ENCODE measurements around the gene PLIN4. TPM values are rescaled to one million over a fixed set of nuclear protein-coding genes. Genes with fewer than 3 reads are reported as not detected.
A peak's percentile ranks its signal among the peaks of the same experiment; 100 is the strongest.
"Not testable (repeated sequence)": the region's sequence is repeated elsewhere in the genome, so short reads cannot be mapped to it uniquely, and the experiment has no call there.

The PLIN4 gene
- total RNA-seq (ENCODE audit: unreplicated experiment), result 0.27 TPM
- long read RNA-seq, partial matches to known transcripts, result 0 of 2 reads
- long read RNA-seq, other reads (novel, unspliced or antisense), result 2 of 2 reads

GRCh38 chr19:4518345-4519171 lies at the start of gene PLIN4:
Gene PLIN4, minus strand, starts transcription at chr19:4518486. Its CDS starts 214 bp downstream, at chr19:4518272.
- no peaks in the 10 kb centered on the region for H3K36me3 Mint-ChIP-seq (ENCODE audit: unreplicated experiment)
- H3K27me3 Mint-ChIP-seq (ENCODE audit: unreplicated experiment), result peaks cover 2% of the 10 kb centered on the region
- no peak within 1 kb of the TSS for H3K4me3 Mint-ChIP-seq (ENCODE audit: unreplicated experiment)
- no peak for TF ChIP-seq CTCF (IDR thresholded peaks at IDR 0.05; ENCODE audit: partially characterized antibody, unreplicated experiment)
- DNase-seq, result no peak
- H3K9me3 Mint-ChIP-seq (ENCODE audit: unreplicated experiment), result peaks cover 3% of the 10 kb centered on the region
- H3K27ac Mint-ChIP-seq (ENCODE audit: unreplicated experiment), result no peak within 1 kb of the TSS
- H3K4me1 Mint-ChIP-seq (ENCODE audit: low read depth, unreplicated experiment), result no peaks in the 10 kb centered on the region

GRCh38 chr19:4567584-4568071 lies 49.3 kb upstream of the PLIN4 start:
- Mint-ChIP-seq H3K4me3 (ENCODE audit: unreplicated experiment) (peak overlapping the region; percentile 36), H3K36me3 (ENCODE audit: unreplicated experiment) (peaks cover 6% of the 10 kb centered on the region), H3K4me1 (ENCODE audit: low read depth, unreplicated experiment) (peaks cover 19% of the 10 kb centered on the region), H3K27me3 (ENCODE audit: unreplicated experiment) (peaks cover 18% of the 10 kb centered on the region), H3K27ac (ENCODE audit: unreplicated experiment) (peak overlapping the region; percentile 70), H3K9me3 (ENCODE audit: unreplicated experiment) (peaks cover 21% of the 10 kb centered on the region)
- TF ChIP-seq CTCF (IDR thresholded peaks at IDR 0.05; ENCODE audit: partially characterized antibody, unreplicated experiment), result peak; percentile 95
- DNase-seq, result peak; percentile 91

- Mint-ChIP-seq H3K36me3 (ENCODE audit: unreplicated experiment) (peaks cover 6% of the 10 kb centered on the region), H3K9me3 (ENCODE audit: unreplicated experiment) (peaks cover 19% of the 10 kb centered on the region), H3K27ac (ENCODE audit: unreplicated experiment) (peak overlapping the region; percentile 64), H3K4me1 (ENCODE audit: low read depth, unreplicated experiment) (peaks cover 19% of the 10 kb centered on the region), H3K4me3 (ENCODE audit: unreplicated experiment) (peak overlapping the region; percentile 58), H3K27me3 (ENCODE audit: unreplicated experiment) (peaks cover 18% of the 10 kb centered on the region)
- no peak for DNase-seq
- no peak for TF ChIP-seq CTCF (IDR thresholded peaks at IDR 0.05; ENCODE audit: partially characterized antibody, unreplicated experiment)
Measured at GRCh38 chr19:4566402-4567051, 48.2 kb upstream of the PLIN4 start.

GRCh38 chr19:4563562-4563961 lies 45.3 kb upstream of the PLIN4 start:
- Mint-ChIP-seq H3K27me3 (ENCODE audit: unreplicated experiment) (peaks cover 11% of the 10 kb centered on the region), H3K9me3 (ENCODE audit: unreplicated experiment) (peaks cover 12% of the 10 kb centered on the region)
- not testable (repeated sequence) for H3K36me3 Mint-ChIP-seq (ENCODE audit: unreplicated experiment); H3K4me3 Mint-ChIP-seq (ENCODE audit: unreplicated experiment); H3K4me1 Mint-ChIP-seq (ENCODE audit: low read depth, unreplicated experiment); DNase-seq; H3K27ac Mint-ChIP-seq (ENCODE audit: unreplicated experiment)

- not testable (repeated sequence) for H3K4me3 Mint-ChIP-seq (ENCODE audit: unreplicated experiment); H3K27ac Mint-ChIP-seq (ENCODE audit: unreplicated experiment); H3K36me3 Mint-ChIP-seq (ENCODE audit: unreplicated experiment); H3K4me1 Mint-ChIP-seq (ENCODE audit: low read depth, unreplicated experiment); DNase-seq
- Mint-ChIP-seq H3K27me3 (ENCODE audit: unreplicated experiment) (peaks cover 10% of the 10 kb centered on the region), H3K9me3 (ENCODE audit: unreplicated experiment) (peaks cover 12% of the 10 kb centered on the region)
Measured at GRCh38 chr19:4562085-4562484, 43.8 kb upstream of the PLIN4 start.

All from glutamatergic neuron (in vitro differentiated cells).